Stimulated activated CD8-positive, alpha-beta memory T cell treated with anti-CD3 and anti-CD28 coated beads, Interleukin-2, amount 100 ng/mL, for 48 hours (primary cell): ENCODE data around the gene SLC7A5.
"Not testable (repeated sequence)": the region's sequence is repeated elsewhere in the genome, so short reads cannot be mapped to it uniquely, and the experiment has no call there.

Source experiments
- DNase-seq, 2 donors: peaks; one replicate each; pipeline ENCODE4 v3.0.0-alpha.2; 2020; ENCODE audit warnings: low read depth in 2 of 2

The SLC7A5 gene

DNA sequence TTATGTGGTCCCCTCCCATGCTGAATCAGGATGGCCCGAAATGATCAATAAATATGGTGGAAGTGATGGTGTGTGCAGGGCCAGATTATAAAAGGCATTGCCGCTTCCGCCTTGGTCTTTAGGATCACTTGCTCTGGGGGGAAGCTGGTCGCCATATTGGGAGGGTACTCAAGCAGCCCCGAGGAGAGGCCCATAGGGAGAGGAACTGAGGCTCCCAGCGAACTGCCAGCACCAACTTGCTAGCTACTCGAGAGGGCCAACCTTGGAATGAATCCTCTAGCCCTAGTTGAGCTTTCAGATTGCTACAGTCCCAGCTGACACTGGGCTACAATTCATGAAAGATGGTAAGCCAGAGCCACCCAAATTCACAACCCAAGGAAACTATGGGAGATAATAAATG, 19.0 kb upstream of the SLC7A5 start:
- DNase-seq = not testable (repeated sequence)

DNA sequence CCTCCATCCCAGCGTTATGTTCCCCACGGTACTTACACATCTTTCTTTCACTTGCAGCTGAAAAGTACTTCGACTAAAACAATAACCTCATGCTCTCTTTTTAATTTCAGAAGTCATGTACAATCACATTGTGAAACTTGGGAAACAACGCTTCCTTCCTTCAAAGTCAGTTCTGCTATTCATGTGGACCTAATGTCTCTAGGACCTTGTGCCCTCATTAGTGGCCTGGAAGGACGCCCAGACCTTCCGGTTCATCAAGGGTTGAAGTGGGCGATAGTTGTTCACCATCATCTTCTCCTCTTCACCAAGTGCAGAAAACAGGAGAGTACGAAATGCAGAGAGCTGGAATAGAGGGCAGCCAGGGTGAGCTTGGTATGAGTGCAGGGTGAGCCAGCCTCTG, 18.6 kb upstream of the SLC7A5 start:
- DNase-seq = not testable (repeated sequence)

DNA sequence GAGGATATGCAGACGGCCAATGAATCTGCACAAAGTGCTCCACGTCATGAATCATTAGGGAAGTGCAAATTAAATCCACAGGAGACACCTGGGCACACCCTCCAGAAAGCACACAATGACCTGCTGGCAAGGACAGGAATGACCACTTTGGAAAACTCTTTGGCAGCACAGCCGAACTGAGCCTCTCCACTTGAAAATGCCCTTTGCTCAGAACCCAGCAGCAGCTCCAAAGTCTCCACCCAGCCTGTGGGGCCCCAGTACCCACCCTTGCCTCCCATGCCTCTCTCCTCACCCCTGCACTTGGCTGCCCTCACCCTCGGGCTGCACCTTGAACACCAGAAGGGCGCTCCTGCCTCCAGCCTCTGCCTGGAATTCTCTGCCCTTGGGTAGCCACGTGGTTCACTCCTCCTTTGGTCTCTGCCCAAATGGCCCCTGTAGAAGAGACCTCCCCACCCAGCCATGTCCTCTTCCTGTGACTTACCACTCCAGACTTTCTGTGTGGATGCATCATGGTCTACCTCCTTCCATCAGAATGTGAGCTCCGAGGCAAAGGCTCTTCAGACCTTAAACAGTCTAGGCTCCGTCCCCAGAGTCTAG, 16.2 kb upstream of the SLC7A5 start:
- DNase-seq = not testable (repeated sequence)

DNA sequence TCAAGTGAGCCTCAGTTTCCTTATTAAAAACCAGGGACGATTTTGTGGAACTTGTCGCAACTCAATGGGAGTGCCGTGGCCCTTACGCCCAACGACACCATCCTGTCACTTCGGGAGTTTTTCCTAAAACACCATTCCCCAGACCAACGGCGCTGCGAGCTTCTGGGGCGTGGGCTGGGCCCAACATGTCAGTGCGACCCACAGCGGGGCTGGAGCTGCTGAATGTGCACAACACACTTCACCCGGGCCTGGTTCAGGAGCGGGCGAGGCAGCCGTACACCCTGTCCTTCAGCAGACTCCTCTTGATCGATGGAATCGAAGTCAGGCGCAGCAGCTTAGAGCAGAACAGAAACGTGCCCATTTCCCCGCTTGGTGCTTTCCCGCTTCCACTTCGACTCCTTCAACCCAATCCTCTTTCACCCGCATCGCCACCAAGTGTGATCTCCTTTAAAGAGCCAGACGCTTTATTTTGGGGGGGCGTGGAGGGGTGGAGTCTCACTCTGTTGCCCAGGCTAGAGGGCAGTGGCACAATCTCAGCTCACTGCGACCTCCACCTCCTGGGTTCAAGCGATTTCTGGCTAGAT, 13.2 kb upstream of the SLC7A5 start:
- DNase-seq = no peak

DNA sequence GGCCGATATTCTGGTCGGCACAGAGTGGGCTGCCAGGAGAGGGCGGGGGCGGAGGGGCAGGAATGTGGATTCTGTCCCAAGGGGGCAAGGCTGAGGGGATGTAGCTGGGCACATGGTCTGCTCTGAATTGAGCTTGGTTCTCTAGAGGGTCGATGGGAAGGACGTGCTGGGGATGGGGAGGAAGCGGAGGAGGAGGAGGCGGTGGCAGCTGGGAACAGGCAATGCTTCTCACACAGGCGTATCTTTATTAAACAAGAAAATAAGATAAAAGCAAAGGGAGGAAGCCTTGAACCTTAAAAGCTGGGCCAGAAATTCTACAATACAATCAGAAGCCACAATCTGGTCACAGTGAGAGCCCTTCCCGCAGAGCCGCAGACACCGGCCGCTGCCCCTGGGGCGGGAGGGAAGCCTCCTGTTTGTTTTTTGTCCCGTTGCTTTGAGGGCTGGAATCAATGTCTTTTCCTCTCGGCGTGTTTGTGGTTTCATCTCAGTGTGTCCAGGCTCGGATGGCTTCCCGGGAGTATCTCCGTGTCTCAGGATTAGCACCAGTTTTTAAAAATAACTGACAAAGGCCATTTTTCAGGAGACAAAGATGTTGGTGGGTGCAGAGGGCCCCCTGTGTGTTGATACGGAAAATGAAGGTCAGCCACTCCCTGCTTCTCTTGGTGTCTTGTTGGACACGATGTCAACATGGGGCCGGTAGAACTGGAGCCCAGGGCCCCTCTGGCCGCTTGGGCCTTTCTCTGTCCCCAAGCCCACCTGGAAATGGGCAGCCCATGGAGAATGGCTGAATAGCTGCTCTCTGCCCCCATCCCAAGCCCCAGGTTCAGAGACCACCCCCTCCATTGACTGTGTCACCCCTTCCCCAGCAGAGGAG, 12.3 kb upstream of the SLC7A5 start:
- DNase-seq = no peak

DNA sequence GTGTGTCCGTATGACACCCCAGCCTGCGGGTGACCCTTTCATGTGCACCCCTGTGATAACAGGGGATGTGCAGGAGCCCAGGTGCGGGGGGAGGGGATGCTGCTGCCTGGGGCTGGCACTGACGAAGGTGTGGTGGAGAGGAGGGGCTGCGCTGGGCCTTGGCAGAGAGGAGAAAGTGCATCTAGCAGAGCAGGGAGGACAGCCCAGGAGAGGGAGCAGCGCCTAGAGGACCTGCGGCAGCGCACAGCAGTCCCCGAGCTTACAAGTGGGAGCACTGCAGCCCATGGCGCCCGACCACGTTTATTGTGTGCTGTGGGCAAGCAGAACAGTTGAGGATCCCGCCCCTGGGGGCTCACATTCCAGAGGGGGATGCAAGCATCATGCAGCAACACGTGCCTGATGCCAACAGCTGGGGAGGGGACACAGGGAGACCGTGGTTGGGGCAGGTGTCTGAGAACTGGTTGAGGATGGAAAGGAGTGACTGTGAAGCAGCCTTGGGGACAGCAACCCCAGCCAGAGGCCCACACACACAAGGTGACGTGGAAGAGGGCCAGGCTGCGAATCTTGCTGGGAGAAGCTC, 10.9 kb upstream of the SLC7A5 start:
- no peak for DNase-seq

DNA sequence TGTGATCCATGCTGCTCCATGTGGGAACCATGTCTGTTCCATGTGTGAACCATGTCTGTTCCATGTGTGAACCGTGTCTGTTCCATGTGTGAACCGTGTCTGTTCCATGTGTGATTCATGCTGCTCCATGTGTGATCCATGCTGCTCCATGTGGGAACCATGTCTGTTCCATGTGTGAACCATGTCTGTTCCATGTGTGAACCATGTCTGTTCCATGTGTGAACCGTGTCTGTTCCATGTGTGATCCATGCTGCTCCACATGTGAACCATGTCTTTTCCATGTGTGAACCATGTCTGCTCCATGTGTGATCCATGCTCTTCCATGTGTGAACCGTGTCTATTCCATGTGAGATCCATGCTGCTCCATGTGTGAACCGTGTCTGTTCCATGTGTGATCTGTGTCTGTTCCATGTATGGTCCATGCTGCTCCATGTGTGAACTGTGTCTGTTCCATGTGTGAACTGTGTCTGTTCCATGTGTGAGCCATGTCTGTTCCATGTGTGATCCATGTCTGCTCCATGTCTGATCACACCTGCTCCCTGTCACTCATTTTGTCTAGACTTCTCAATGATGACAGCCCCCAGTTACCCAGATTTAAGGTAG, 10.2 kb upstream of the SLC7A5 start:
- not testable (repeated sequence) for DNase-seq

DNA sequence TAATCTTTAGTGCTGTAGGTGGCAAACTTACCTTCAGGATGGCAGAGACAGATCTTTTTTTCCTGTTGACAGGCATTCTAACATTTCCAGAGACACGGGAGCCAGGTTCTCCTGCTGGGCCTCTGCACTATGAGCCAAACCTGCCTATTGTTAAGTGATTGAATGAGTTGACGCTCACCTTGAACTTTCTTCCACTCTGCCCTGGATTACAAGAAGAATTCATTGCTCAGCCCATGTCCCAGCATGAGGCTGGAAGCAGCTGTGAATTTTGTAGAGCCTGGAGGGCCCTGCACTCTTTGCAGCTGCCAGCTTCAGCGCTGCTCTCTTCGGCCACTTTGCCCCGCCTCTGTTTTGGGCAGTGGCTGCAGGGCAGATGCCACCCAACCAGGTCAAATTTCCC, 9.4 kb upstream of the SLC7A5 start:
- no peak for DNase-seq

DNA sequence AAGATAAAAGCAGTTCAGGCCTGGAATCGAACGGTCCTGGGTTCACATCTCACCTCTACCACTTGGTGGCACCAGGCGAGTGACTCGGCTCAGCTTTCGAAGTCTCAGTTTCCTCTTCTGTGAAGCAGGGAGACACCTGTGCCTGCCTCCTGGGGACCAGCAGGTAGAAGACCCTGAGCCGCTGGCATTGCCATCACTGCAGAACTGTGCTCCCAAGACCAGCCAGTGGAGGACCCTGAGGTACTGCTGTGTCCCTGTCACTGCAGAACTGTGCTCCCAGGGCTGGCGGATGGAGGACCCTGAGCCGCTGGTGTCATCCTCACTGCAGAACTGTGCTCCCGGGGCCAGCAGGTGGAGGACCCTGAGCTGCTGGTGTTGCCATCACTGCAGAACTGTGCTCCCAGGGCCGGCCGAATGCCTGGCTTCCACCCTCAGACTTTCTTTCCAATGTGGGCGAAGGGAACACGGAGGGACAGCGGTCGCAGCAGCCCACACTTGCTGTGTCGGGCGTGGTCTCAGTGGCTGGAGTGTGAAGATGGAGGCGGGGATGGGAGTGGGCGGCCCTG, 8.7 kb upstream of the SLC7A5 start:
- DNase-seq = peak in 1 of 2 donors; percentile 37

DNA sequence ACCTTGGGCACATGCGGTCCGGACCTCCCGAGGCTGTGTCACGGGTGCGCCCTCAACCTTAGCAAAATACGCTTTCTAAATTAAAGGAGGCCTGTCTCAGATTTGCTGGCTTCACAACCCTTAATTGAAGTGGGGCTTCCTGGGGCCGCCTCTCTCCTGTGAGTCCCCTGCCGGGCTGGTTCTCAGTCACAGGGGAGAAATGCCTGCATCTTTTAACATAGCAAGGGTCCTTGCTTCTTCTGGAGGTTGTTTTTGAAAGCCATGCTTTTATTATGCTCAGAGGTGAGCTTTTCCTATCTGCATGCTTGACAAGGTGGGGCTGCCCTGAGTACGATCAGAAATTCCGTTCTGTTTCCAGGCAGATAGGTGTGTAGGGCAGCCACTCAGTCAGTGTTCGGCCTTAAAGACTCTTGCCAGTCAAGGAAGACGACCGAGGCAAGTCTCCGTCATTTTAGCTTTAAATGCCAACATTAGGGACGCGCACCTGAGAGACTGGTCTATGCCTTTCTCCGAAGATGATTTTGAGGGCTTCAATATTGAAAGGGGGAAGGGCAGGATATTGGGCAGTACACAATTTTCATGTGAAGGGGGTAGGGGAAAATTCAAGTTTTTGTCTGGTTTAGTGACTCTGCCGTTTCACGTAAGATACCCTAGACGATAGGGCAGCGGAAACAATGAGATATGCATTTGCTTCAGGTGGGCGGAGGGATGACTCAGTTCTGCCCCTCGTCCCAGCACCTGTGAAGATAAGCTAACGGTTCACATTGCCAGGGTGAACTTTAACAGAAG, 5.5 kb upstream of the SLC7A5 start:
- DNase-seq = peak; percentile 59 to 72

DNA sequence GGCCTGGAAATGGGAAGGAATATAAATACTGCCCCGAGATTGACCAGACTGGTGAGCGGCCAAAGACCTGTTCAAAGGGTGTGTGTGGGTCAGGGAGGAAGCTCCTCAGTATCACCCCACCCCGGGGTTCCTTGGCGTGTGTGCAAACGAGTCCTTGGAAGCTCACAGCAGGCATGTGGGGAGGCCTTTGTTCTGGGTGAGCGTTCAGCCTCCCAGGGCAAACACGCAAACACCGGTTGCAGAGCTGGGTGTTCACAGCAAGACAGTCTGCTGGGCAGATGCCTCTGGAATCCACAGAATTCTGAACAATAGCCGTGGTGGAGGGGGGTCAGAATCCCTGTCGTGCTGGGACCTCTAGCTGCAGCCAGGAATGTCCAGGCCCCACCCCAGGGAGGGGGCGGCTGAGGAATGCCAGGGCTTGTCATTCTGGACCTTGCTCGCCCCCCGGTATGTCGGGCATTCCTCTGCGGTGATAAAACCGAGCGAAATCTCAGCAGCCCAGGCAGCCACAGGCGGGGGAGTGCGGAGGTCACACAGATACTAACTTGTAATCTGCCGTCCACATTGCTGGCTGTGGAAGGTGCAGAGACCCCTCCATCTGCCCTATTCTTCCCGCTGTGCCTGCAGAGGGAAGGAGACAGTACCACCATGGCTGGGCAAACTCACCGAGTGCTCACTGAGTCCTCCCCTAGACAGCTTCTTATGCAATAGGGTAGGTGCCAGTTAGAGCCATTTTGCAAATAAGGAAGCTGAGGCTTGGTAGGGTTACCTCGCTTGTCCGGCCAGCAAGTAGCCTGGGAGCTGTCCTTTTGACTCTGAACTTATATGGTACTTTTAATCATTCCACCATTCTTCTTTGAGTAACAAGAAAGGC, 1.3 kb upstream of the SLC7A5 start:
- DNase-seq = not testable (repeated sequence)

DNA sequence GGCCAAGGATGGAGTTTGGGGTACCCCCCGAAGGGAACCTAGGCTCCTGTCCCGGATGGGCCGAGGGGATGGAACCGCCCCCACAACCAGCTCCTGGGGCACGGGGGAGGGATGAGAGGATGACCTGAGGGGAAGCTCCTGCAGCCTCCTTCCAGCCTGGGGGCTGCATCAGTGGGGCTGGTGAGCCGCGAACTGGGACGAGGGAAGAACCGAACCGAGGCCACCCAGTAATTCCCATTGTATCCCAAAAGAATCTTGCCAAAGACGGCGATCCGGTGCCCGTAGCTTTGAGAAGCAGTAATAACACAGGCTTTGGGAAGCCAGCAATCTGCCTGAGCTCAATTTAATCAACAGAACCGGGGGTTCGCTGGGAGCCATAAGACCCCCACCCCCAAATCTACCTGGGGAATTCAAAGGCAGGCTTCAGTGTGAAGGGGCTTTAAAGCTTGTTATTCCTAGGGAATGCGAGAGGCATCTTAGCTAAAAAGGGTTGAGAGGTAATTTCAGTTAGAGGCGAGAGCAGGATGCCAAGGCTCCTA, 641 bp upstream of the SLC7A5 start:
- not testable (repeated sequence) for DNase-seq

DNA sequence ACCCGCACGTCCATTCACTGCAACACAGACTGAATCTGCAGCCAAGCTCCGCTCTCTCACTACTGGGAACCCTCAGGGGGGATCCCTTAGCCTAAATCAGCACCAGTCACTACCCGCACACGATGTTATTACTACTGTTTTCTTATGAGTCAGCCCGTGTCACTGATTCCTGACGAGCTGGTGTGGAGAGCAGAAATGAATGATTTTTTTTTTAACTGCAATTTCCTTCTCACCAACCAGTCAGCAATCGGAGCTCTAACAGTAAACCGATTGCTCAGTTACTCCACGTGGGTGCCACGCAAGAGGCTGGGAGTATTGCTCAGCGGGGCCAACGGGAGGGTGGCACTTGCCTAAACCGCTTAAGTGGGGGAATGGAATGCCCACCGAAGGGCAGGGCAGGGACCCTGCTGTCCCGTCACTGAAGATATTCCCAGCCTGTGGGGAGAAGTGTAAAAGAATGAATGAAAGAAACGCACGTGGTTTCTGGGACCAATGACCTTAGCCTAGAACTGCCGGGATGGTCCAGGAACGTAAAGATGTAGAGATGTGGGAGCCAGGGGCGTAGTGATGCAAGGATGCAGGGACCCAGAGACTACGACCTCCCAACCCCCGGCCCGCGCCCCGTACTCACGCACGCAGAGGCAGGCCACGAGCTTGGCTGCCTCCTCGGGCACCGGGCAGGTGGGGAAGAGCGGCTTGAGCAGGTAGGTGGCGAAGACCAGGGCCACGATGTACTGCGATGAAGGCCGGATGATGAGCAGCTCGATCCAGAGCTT, 865 bp downstream of the SLC7A5 start:
- DNase-seq = peak in 1 of 2 donors; percentile 59

DNA sequence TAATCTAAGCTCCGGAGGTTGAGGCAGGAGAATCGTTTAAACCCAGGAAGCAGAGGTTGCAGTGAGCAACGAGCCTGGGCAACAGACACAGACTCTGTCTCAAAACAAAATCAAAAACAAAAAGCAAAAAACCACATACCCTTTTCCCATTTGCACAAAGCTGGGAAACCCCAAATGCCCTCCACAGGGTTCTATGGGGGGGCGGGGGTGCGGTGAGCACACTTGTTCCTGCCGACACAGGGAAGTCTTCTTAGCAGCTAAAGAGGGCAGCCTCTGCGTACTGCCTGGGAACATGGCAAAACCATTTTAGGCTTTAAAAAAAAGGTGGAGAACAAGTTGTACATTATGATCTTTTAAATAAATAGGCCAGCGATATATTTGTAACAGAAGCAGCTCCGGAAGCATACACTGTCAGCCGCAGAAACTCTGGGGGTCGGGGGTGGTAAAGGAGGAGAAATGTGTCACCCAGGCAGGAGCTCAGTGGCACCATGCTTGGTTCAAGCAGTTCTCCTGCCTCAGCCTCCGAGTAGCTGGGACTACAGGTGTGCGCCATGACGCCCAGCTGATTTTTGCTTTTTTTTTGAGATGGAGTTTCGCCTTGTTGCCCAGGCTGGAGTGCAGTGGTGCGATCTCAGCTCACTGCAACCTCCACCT, 3.3 kb downstream of the SLC7A5 start:
- not testable (repeated sequence) for DNase-seq

DNA sequence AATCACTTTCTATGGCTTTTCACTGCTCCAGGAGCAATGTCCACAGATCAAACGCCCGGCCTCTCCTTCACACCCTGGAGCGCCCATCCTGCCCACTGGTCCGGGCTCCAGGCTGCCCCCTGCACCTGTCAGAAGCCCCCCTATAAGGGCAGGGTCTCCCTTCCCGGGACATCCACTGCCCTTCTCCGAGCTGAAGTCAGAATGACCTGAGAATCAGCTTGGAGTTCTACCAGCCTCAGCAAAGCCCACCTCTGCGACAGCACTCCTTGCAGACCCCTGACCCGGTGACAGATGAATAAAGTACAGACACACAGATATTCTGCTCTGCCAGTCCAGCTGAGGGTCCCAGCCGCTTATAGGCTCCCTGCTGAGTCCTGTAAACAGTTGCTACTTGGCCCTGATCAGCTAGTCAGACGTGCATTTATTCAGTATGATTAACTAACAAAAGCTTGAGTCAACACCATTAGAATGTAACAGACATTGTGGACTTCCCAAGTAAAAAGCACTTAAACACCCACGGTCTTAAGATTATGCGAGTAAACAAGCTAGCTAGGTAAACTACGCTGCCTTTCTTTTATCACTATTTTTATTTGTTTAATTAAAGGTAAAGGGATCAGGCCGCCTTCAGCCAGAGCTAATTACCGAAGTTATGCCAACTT, 4.8 kb downstream of the SLC7A5 start:
- DNase-seq = no peak

DNA sequence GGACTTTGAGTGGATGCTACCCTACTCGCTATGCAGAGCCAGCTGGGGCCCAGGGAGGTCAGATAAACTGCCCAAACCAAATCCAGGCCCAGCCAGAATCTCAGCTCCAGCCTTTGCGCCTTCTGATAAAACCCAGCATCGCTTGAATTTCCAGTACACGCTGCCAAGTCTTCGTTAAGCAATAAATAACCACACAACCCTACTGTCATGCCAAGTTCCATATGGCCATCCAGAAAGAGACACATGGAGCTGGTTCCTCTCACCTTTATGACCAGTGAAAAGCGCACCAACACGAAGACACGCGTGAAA, 6.0 kb downstream of the SLC7A5 start:
- not testable (repeated sequence) for DNase-seq

DNA sequence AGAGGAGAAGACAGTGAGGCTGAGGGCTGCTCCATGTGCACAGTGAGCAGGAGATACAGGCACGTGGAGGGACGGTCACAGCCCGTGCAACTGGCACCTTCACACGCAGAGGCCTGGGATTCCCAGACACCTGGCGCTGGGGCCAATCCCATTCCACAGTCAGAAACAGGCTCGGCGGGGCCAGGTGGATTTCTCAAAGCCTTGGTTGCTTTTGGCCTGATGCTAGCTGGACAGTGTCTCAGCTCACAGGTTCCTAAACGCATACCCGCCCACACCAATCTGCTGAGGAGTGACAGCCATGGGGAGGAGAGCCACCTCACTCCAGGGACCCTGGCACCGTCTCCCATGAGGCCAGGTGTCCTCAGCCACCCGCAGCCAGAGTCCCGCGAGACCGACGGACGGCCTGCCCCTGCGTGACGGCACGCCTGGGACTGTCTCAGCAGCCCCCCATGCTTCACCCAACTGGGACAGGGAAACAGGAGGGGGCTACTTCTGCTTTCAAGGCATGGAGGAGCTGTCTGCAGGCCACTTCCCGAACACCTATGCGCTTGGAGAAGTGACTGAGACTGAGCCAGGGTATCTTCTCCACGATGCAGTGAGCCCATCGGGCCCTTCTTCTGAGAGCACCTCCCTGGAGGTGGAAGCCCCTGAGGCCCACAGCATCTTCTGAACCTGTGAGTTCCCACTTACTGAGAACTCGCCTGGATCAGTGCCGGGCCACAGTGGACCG, 6.5 kb downstream of the SLC7A5 start:
- not testable (repeated sequence) for DNase-seq
